ENCODE measurements around the gene BAHD1.

BAHD1 gene

GRCh38 chr15:40510201-40510600 is 69.4 kb downstream of the BAHD1 start:
- Histone ChIP-seq H3K4me1 (peaks cover 12% of the 10 kb centered on the region), H2AFZ (no peak overlapping the region), H3K9ac (no peak overlapping the region), H3K36me3 (ENCODE audit: control insufficient read depth, insufficient read depth, low read length) (no peaks in the 10 kb centered on the region), H3K27ac (peak overlapping the region; percentile 82), H3K27me3 (ENCODE audit: control insufficient read depth, insufficient read depth, low read length) (no peaks in the 10 kb centered on the region), H3K4me2 (ENCODE audit: low read length) (no peak overlapping the region), H3K4me3 (ENCODE audit: low read depth, low read length) (no peak overlapping the region), H3K9me3 (ENCODE audit: control insufficient read depth, low read length) (no peaks in the 10 kb centered on the region), H3K79me2 (no peaks in the 10 kb centered on the region)
- TF ChIP-seq, protein P1, sequence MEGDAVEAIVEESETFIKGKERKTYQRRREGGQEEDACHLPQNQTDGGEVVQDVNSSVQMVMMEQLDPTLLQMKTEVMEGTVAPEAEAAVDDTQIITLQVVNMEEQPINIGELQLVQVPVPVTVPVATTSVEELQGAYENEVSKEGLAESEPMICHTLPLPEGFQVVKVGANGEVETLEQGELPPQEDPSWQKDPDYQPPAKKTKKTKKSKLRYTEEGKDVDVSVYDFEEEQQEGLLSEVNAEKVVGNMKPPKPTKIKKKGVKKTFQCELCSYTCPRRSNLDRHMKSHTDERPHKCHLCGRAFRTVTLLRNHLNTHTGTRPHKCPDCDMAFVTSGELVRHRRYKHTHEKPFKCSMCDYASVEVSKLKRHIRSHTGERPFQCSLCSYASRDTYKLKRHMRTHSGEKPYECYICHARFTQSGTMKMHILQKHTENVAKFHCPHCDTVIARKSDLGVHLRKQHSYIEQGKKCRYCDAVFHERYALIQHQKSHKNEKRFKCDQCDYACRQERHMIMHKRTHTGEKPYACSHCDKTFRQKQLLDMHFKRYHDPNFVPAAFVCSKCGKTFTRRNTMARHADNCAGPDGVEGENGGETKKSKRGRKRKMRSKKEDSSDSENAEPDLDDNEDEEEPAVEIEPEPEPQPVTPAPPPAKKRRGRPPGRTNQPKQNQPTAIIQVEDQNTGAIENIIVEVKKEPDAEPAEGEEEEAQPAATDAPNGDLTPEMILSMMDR (IDR thresholded peaks at IDR 0.05): no peak

DNA sequence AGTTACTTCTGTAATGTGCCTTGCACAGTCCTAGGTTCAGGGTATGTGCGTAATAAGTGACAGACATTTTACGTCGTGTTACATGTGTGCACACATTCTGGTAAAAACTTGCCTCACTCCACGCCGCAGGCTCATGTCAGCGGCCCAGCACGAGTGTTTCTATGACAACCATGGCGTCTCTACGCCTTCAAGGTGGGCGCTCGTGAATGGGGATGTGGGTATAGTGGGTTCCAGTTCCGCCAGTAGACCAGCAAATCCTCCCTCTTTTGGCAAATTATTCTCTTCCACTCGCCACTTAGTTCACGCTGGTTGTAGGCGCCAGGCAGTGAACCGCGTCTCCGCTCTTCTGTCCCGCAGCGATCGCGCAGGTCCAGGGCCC is 70.3 kb downstream of the BAHD1 start:
- Histone ChIP-seq H3K9ac (no peak overlapping the region), H3K27me3 (ENCODE audit: control insufficient read depth, insufficient read depth, low read length) (no peaks in the 10 kb centered on the region), H3K27ac (peak overlapping the region; percentile 82), H3K36me3 (ENCODE audit: control insufficient read depth, insufficient read depth, low read length) (no peaks in the 10 kb centered on the region), H3K4me2 (ENCODE audit: low read length) (peak overlapping the region; percentile 42), H3K9me3 (ENCODE audit: control insufficient read depth, low read length) (no peaks in the 10 kb centered on the region), H3K4me3 (ENCODE audit: low read depth, low read length) (peak overlapping the region; percentile 40), H2AFZ (peak overlapping the region; percentile 84), H3K79me2 (no peaks in the 10 kb centered on the region), H3K4me1 (peaks cover 12% of the 10 kb centered on the region)
- TF ChIP-seq, protein P1 (IDR thresholded peaks at IDR 0.05): no peak

- Histone ChIP-seq H3K4me1 (peaks cover 12% of the 10 kb centered on the region), H3K36me3 (ENCODE audit: control insufficient read depth, insufficient read depth, low read length) (no peaks in the 10 kb centered on the region), H3K79me2 (no peaks in the 10 kb centered on the region), H3K9ac (no peak overlapping the region), H3K9me3 (ENCODE audit: control insufficient read depth, low read length) (no peaks in the 10 kb centered on the region), H3K27ac (peak overlapping the region; percentile 82), H3K4me3 (ENCODE audit: low read depth, low read length) (peak overlapping the region; percentile 40), H3K4me2 (ENCODE audit: low read length) (peak overlapping the region; percentile 42), H3K27me3 (ENCODE audit: control insufficient read depth, insufficient read depth, low read length) (no peaks in the 10 kb centered on the region), H2AFZ (peak overlapping the region; percentile 84)
- TF ChIP-seq, protein P1 (IDR thresholded peaks at IDR 0.05): no peak
These were observed 70.8 kb downstream of the BAHD1 start for GRCh38 chr15:40511472-40512133.

DNA sequence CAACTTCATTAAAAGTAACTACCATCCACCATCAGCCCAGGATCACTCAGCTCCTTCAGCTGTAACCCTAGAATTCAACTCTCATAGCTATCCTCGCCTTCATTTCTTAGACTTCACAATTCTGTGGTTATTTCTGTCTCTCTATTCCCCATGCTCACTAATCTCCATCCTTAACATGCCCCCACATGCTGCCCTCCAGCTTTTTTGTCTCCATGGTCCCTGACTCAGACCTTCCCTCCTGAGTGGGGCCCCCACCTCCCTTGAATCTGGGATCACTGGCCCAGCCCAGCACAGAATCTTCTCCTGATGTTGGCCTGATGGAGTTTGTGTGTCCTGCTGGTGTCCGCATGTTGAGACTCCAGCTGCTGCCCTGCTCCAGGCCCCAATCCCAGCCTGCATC is 71.7 kb downstream of the BAHD1 start:
- Histone ChIP-seq H3K4me2 (ENCODE audit: low read length) (no peak overlapping the region), H3K27ac (no peak overlapping the region), H3K4me3 (ENCODE audit: low read depth, low read length) (no peak overlapping the region), H3K27me3 (ENCODE audit: control insufficient read depth, insufficient read depth, low read length) (no peaks in the 10 kb centered on the region), H3K79me2 (no peaks in the 10 kb centered on the region), H2AFZ (peak overlapping the region; percentile 84), H3K36me3 (ENCODE audit: control insufficient read depth, insufficient read depth, low read length) (no peaks in the 10 kb centered on the region), H3K4me1 (peaks cover 12% of the 10 kb centered on the region), H3K9ac (no peak overlapping the region), H3K9me3 (ENCODE audit: control insufficient read depth, low read length) (no peaks in the 10 kb centered on the region)
- TF ChIP-seq, protein P1 (IDR thresholded peaks at IDR 0.05): no peak

DNA sequence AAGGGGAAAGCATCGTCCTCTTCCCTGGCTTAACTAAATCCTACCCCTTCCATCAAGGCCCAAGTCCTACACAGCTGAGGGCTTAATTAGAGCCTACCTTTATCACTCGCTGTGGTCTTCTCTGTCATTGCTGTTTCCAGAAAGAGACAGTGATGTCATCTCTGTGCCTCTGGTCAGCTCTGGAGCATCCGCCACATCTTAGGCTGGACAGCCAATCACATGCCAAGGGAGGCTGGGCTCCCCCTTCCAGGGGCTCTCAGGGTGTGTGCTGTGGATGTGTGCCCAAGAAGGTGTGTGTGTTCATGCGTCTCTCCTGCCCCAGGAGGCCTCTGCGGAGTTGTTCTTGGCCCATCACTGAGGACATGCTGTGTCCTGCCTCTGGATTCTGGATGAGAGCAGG is 72.9 kb downstream of the BAHD1 start:
- Histone ChIP-seq H3K4me1 (peaks cover 12% of the 10 kb centered on the region), H3K4me3 (ENCODE audit: low read depth, low read length) (no peak overlapping the region), H2AFZ (no peak overlapping the region), H3K36me3 (ENCODE audit: control insufficient read depth, insufficient read depth, low read length) (no peaks in the 10 kb centered on the region), H3K9ac (no peak overlapping the region), H3K27me3 (ENCODE audit: control insufficient read depth, insufficient read depth, low read length) (no peaks in the 10 kb centered on the region), H3K4me2 (ENCODE audit: low read length) (no peak overlapping the region), H3K27ac (no peak overlapping the region), H3K79me2 (no peaks in the 10 kb centered on the region), H3K9me3 (ENCODE audit: control insufficient read depth, low read length) (no peaks in the 10 kb centered on the region)
- TF ChIP-seq, protein P1 (IDR thresholded peaks at IDR 0.05): no peak
